GM19023 (cell line): ENCODE measurements around the gene PHF10.
A peak's percentile ranks its signal among the peaks of the same experiment; 100 is the strongest.
"Not testable (repeated sequence)": the region's sequence is repeated elsewhere in the genome, so short reads cannot be mapped to it uniquely, and the experiment has no call there.

ENCODE experiments used
- ATAC-seq: cut with Tn5 transposase; IDR thresholded peaks from one replicate; pipeline ENCODE4 v1.9.1; 2021; ENCODE audit warnings: mild to moderate bottlenecking, moderate library complexity; ENCODE audit not compliant: unreplicated experiment

The PHF10 gene

DNA sequence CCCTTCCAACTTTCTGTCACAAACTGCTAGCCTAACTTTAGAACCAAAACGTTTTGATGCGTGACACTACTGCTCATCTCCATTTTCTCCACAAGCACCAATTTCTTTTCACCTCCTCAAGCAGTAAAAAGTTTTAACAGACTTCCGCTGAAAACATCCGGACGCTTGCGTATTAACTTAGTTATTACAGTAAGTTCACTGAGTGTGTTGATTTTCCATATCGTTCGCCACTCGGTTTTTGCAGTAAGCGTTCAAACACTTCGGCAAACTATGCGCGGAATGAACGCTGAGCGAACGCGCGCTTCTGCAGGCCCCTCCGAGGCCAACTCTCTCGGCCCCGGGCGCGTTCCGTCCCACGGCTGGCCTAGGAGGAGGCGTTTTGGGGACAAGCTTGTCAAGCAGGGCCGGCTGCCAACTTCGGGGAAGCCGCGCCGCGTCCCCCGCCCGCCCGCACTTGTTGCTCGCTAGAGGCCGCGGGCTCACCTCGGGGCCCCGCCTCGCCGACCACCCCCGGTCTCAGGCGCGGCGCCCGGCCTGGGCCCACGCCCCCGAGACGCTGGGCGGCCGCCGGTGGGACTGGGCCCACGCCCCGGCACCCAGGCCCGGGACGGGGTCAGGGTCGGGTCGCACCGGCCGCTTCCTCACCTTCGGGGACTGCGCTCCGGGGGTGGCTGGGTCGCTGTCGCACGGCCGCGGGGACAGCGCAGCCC is 945 bp downstream of the PHF10 start:
- peak; percentile 25 for ATAC-seq

DNA sequence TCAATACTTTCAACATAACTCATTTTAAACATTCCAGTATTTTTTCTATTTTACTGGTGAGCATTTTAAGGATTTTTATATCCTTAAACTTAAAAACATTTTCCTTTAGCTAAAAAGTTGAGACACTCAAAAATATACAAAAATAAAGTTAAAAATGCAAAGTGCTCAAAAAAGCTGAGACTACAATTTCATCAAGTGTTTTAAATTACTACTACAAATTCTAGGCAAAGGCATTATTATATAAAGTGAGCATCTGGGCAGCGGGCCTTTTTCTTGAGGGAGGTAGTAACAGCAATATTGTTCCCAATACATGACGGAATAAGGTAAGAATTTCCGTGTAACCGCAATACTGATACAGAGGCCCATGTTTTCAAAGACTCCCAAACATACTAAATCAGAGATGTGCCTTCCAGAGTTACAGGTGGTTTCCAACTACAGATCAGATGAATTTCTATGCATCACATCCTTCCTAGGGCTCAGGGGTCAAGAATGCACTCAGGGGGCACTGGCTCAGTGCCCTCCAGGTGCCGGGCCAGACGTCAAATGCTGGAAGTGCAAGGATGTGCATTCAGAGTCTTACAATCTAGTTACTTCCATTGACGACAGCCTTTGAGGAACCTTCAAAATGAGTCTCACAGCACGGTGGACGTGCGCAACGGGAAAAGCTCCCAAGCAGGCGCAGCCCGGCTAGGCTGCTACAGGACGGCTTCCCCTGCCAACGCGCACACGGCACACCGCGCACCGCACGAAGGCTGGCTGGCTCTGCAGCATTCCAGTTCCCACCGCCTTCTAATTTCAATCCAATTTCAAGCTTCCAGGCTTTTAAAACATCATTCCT is 1.7 kb downstream of the PHF10 start:
- peak; percentile 15 for ATAC-seq

DNA sequence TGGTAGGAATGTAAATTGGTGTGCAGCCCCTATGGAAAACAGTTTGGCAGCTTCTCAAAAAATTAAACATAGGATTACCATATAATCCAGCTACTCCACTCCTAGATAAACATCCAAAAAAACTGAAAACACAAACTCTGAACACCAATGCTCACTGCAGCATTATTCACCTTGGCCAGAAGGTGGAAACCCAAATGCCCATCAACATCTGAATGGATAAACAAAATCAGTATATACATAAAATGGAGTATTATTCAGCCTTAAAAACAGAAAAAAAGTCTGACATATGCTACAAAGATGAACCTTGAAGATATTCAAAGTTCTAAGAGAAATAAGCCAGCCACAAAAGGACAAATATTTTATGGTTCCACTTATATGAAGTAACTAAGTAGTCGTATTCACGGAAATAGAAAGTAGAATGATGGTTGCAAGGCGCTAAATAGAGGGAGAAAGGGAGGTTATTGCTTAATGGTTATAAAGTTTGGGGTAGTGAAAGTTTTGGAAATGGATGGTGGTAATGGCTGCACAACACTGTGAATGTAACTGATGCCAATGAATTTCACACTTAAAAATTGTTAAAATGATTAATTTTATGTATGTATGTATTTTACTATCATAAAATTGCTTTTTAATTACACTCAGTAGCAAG is 4.0 kb downstream of the PHF10 start:
- no peak for ATAC-seq

DNA sequence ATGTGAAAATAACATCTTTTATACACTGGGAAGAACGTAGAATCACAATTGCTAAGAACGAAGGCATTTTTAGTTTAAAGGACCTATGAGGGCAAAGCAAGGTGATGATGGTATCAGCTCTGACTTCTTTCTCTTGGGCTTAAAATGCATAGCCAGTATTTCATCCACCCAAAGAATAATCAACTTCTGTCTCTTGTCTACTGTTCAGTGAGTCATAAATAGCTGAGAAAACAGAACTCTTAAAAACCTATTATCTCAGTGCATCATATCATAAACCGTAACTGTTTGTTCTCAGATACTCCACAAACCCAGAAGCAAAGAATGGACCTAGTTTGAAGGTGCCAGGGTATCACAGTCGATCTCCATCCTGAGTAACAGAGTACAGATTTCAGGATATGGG is 5.2 kb downstream of the PHF10 start:
- no peak for ATAC-seq

DNA sequence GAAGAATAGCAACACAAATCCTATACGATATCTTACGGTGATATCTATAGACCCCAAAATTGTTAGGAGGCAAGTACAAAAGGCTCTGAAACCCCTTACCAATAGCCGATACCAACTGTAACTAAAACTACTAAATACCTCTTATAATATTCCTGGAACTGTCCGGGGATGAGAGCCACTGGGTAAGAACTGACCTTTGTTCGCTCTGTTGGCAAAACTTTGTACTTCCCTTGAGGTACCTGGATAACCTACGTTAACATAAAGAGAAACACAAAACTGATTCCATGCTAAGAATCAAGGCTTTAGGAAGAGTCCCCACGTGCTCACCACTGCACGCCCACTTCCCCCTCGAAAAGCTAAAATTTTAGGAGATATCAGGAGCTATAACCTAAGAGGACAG is 9.7 kb downstream of the PHF10 start:
- ATAC-seq: no peak

DNA sequence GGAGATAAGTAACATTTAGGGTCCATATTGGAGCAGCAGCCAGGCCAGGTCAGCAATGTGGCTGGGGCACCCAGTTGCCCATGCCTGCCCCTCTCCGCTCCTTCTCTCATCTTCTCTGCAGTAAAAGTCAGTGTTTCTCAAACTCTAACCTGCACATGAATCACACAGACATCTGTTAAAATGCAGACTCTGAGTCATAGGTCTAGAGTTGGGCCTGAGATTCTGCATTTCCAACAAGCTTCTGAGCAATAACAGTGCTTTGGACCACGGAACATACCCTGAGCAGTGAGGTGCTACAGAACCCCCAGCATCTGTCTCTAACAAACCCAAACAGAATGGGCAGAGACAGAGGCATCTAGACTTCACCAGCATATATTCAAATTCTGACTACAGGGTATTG is 10.1 kb downstream of the PHF10 start:
- ATAC-seq: no peak

DNA sequence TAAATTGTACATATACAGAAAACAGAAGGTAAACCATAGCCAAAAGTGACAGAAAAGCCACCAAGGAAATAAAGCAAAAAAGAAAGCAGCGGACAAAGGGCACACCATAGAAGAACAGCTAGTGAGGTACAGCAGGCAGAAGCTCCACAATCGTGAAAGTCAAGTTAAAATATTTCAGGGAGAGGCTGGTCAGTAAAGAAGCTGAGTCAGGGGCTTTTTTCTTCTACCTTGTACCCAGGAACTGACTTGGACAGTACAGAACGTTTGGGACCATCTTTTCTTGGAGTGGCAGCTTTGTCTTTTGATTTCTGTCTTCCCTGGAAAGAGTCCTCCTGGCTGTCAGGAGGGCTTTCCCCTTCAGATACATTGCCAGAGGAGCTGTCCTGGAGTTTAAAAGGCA is 14.3 kb downstream of the PHF10 start:
- no peak for ATAC-seq

DNA sequence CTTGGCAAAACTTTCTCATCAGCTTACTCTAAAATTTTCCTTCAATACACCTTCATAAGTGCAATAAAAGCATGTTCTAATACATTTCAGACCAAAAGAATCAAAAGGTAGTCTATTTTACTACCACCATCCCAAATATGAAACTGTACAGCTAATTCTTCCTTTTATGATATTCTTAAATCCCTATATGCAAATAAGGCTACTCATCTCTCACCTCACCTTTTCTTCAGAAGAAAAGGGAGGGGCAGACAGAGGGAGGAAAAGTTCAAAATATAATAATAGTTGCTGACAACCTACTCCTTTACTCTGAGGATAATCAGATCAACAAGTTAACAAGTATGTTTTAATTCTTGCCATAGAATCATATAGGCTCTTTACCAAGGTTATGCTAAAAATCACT is 15.0 kb downstream of the PHF10 start:
- ATAC-seq: no peak

DNA sequence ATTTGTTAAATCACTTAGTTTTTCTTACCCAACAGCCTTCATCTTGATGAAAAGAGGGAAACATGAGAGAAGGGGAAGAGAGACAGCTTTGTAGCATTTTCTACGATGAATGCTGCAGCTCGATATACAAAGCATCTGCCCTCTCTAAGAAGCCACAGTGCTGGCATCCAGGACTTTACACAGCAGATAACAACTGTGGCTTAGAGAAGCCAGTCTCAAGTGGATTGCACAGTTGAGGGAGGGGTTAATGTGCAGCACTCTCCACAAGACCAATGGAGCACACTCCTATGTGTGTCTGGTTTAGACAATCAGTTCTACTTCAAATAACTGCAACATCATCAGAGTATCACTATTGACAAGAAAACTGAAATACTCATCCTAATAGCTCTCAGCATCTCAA is 16.5 kb downstream of the PHF10 start:
- ATAC-seq: no peak

DNA sequence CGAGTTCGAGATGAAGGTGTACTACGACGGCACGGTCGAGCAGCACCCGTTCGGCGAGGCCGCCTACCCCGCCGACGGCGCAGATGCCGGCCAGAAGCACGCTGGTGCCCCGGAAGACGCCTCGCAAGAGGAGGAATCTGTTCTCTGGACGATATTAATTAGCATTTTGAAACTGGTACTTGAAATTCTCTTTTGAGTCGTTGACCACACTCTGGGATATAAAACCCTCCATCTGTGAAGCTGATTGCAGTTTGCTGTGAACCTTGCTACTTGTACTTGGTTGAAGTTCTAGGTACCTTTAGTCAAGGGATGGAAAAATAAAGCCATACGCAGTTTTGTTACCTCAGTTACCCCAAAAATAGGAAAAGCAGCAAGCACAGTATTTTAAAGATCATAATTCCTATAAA is 21.5 kb downstream of the PHF10 start:
- ATAC-seq: peak; percentile 3

DNA sequence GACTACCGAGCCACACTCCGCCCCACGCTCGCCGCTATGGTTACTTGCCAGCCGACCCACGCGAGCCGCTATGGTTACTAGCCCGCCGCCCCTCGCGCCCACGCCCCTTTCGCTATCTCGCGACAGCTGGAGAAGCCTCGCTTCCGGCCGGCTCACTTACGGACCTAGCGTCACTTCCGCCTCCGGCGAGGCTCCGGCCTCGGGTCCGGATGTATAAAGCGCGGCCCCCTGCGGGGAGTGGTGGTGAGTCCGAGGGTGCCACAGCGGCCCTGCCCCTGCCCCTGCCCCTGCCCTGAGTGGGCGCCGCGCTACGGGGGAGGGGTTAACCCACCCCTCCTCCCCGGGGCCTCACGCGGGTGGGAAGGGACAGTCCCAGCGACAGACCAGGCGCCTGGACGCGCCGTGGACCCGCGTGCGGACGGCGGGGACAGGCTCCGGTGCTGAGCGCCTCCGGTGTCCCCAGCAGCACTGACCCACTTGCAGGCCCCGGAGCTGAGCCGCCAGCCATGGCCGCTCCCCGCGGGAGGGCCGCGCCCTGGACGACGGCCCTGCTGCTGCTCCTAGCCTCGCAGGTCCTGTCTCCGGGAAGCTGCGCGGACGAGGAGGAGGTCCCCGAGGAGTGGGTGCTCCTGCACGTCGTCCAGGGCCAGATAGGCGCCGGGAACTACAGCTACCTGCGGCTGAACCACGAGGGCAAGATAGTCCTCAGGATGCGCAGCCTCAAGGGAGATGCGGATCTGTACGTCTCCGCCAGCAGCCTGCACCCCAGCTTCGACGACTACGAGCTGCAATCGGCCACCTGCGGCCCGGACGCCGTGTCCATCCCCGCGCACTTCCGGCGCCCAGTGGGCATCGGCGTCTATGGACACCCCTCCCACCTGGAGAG is 22.1 kb downstream of the PHF10 start, which contains the start of the genes C6orf120 and WDR27:
Gene C6orf120, plus strand, starts transcription at position 173 of the 886 bp plus-strand sequence. Its CDS starts 334 bp downstream, at position 507.
Gene WDR27, minus strand, starts transcription at position 76 of the 886 bp plus-strand sequence. CDS start 13,024 bp downstream, outside the sequence.
- ATAC-seq: peak; percentile 93

DNA sequence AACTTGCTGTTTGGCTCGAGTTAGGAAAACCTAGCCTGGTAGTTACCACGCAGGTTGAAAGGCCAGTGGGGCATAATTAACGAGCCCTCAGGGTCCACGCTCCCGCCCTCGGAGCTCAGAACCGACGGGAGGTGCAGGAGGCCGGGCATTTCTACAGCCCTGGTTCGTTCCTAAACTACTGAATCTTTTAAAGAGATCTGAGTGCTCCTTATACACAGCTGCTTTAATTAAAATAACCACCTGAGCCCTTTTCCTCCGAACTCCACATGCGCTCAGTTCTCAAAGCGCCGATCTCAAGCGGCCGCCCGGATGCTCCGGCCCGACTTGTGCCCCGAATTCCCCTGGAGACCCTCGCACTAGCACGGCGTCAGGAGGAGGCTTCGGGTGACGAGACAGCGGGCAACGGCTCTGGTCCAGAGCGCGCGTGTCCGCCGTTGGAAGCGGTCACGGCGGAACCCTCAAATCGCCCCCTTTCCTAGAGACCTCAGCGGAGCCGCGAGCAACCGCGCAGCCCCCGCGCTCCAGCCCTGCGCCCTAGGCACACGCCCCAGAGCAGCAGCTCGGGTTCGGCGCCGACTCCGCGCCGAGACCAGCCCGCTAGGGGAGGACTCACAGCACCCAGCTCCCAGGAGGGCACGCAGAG is 22.9 kb downstream of the PHF10 start:
- peak; percentile 11 for ATAC-seq

DNA sequence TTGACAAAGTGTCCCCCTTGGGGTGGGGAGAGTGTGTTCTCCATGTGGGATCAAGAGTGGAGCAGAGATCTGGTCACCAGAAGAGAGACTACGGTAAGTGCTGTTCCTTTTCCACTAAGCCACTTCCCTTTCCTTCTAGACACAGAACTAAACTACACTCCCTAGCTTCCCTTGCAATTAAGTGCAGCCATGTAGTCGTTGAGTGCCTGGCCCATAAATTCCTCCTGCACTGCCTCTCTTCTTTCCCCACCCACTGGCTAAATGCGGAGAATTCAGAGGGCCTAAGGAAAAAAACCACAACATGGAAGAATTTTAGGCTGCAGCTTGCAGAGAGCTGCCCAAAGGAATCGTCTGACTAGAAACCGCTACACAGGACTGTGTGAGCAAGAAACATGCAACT is 24.0 kb downstream of the PHF10 start:
- ATAC-seq: no peak

DNA sequence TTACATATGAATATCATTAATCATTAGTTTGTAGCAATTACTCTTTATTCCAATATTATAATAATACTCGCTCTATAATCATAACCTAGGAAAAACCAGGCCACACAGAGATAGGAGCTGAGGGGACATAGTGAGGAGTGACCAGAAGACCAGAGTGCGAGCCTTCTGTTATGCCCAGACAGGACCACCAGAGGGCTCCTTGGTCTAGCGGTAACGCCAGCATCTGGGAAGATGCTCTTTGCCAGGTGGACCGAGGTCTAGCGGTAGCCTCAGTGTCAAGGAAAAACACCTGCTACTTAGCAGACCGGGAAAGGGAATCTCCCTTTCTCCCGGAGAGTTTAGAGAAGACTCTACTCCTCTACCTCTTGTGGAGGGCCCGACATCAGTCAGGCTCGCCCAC is 27.2 kb downstream of the PHF10 start:
- not testable (repeated sequence) for ATAC-seq

DNA sequence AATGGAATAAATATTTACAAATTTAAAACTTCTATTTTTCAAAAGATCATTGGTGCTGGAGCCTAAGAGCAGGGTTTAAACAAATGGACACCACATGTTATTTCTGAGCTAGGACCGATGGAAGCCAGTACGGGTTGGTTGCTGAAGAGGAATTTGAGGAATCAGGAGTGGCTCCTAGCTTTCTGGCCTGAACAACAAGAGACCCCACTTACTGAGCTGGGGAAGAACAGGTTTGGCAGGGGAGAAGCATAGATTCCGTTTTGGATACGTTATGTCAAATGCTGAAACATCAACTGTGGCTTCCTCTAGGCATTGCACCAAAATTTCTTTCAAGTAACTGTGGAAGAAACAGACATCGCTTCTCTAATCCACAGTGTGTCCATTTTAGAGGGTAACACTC is 29.2 kb downstream of the PHF10 start:
- no peak for ATAC-seq

DNA sequence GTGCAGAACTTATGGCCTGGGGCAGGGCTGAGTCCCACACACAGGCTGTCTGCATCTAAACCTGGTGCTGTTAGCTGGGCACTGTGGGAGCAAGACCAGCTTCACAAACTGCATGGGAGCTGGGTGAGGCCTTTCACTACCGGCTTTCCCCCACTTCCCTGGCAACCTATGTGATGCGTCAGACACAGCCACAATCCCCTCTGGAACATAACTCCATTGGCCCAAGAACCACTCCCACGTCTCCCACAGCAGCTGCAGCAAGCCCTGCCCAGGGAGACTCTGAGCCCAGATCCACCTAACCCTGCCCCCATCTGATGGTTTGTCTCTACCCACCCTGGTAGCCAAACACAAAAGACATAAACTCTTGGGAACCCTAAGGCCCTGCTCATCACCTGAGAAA is 31.8 kb downstream of the PHF10 start:
- ATAC-seq: no peak

DNA sequence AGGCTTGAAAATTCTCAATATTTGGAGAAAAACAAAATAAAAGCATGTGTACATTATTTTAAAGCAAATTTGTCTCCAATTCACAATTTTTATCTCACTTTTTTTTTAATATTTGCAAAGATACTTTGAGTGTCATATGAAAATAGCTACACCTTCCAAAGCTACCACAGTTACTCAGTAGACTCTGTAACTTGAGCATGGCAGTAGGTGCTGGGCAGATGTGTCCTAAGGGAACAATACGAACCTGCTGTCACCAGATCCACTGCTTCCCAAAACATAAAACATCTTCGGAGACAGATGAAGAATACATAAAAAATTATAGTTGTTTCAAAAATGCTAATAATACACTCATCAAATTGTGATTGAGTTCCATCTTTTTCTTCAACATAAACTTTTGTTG is 33.0 kb downstream of the PHF10 start:
- ATAC-seq: no peak

DNA sequence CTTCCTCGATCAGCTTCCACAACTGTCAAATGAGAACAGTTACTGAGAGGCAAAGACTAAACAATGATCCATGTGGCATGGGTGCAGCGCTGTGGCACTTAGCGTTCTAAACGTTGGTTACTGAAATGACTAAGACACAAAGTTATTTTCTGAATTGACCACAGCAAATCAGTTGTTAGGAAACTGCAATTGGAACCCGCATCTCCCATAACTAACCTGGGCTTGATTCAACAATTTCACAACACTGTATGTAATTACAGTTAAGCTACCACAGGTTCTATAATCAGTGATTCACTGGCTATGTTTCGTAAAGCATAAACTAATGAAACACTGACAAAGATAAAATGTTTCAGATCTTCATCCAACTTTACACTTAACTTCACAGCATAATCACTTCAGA is 35.0 kb downstream of the PHF10 start:
- no peak for ATAC-seq

DNA sequence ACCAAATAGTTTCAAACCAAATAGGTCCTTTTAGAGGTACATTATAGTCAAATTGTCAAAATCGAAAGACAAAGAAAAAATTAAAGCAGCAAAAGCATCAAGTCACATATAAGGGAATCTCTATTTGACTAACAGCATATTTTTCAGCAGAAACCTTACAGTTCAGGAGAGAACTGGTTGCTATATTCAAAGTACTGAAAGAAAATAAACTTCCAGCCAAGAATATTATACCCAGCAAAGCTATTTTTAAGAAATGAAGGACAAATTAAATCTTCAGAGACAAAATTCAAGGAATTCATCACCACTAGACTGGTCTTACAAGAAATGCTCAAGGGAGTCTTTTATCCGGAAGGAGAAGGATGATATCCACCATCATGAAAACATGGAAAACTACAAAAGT is 38.4 kb downstream of the PHF10 start:
- ATAC-seq: no peak

DNA sequence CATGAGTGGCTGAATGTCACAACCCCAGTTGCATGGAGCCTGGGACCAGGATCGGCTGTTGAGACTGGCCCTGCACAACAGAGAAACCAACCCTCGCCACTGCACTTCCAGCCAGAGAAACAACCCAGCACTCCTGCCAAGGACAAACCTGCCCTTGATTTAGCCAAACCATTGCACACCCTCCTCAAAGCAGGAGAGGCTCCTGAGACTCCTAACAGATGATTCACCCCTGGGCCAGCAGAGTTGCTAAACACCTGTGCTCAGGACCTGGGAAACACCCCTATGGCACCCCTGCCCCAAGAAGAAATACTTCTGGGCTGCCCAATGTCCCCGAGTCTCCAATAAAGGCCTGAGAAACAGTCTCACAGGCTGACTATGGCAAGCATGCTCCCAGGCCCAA is 40.2 kb downstream of the PHF10 start:
- ATAC-seq: no peak
